GM19397 (cell line): Measurements from ENCODE around the gene CHRDL2.

Experiments
- ATAC-seq: cut with Tn5 transposase; IDR thresholded peaks from one replicate; pipeline ENCODE4 v1.9.1; 2021; ENCODE audit warnings: mild to moderate bottlenecking, moderate library complexity; ENCODE audit not compliant: unreplicated experiment

The CHRDL2 gene

DNA sequence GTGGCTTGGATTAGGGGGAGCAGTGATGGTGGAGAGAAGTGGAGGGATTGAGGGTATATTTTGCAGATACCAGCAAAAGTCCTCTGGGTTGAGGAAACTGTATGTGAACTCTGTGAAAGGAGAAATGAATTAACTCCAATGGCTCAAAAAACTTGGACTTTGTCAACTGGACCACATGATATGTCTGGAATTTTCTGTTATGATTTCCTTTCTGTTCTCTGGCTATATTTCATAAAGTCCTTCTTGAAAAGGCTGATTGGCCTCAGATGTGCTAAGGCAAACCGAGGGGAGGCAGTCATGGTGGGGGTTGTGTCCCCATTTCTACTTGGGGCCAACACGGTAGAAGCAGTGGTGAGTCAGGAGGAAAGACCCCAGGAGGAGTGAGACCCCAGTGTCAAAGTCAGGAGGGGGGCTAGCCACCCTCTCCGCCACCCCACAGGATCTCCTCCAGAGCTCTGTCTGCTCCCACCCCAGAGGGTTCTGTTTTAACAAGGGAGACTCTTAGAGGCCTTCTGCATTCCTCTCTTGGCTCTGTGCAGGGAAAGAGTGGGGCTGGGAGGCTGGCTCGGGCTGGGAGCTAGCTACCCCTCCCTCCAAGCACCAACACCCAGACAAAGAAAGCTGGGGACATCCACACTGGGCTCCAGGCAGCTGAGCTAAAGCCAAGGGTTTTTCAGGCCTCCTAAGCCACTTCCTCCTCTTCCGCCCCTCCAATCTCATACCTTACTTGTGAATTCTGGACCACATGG, 13.8 kb downstream of the CHRDL2 start:
- ATAC-seq: no peak

DNA sequence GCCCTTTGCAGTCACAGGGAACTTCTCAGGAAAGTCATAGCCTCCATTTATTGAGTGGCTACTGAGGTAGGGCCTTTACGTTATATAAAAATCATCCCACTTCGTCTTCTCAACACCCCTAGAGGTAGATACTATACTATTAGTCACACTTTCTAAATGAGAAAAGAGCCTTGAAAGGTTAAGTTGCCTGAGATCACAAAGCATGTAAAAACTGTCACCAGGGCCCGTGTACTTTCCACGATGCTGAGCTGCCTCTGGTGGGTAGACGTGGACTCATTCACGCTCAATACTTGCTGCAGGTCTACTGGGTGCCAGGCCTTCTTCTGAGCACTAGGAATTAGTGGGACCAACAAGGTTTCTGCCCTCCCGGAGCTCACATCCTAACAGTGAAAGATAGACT, 16.3 kb downstream of the CHRDL2 start:
- no peak for ATAC-seq

DNA sequence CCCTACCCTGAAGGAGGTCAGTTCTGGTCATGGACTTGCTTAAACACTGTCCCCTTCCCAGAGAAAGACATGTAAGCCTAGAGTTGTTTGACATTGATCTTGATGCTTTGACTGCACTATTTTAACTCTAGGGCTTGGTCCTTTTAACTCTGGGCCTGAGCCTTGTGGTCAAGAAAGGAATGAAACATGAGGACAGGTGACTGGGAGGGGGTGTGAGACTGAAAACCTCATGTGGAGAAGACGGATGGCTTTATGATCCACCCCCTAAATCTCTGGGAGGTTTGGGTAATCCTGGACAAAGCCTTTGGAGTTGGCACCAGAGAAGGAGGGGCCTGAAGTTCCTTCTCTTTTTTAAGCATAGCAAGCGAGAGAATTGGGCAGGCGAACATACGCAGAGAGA, 17.5 kb downstream of the CHRDL2 start:
- no peak for ATAC-seq

DNA sequence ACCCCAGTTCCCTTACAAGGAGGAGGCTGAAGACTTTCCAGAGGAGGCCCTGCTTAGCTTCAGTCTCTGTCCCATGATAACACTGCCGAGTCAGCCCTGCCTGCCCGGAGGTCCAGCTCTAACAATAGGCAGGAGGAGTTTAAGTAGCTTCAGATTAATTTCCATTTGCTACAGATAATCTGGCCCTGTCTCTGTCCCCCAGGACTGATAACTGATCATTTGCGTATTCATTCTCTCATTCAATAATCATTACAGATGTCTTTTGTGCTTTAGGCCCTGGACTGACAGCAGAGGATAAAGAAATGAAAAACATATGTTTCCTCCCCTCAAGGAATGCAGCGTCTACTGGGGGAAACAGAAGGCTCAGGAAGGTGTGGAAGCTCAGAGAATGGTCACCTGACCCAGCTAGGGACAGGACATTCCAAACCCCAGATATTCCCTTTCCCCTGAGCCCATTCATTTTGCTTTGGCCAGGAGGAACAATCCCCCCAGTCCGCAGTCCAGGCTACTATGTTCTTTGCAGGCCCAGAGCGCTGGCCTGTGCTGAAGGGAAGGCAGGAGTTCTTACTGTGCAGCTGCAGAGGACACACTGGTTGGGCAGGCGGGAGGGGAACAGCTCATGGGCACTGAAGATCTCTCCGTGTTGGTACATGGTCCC, 20.8 kb downstream of the CHRDL2 start:
- ATAC-seq: no peak

DNA sequence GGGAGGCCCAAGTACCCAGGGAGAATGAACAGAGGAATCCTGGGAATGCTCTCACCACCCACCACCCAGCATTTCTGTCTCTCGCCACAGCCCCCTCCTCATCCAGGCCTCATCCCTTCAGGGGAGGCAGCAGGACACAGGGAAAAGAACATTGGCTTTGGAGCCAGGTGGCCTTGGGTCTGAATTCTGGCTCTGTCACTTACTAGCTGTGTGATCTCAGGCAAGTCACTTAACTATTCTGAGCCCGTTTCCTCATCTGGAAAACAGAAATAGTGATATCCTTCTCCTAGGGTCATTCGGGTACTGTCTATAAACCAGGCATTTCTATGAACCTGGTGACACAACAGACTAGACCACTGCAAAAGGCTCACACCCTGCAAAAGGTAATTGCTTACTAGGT, 22.1 kb downstream of the CHRDL2 start:
- ATAC-seq: no peak

DNA sequence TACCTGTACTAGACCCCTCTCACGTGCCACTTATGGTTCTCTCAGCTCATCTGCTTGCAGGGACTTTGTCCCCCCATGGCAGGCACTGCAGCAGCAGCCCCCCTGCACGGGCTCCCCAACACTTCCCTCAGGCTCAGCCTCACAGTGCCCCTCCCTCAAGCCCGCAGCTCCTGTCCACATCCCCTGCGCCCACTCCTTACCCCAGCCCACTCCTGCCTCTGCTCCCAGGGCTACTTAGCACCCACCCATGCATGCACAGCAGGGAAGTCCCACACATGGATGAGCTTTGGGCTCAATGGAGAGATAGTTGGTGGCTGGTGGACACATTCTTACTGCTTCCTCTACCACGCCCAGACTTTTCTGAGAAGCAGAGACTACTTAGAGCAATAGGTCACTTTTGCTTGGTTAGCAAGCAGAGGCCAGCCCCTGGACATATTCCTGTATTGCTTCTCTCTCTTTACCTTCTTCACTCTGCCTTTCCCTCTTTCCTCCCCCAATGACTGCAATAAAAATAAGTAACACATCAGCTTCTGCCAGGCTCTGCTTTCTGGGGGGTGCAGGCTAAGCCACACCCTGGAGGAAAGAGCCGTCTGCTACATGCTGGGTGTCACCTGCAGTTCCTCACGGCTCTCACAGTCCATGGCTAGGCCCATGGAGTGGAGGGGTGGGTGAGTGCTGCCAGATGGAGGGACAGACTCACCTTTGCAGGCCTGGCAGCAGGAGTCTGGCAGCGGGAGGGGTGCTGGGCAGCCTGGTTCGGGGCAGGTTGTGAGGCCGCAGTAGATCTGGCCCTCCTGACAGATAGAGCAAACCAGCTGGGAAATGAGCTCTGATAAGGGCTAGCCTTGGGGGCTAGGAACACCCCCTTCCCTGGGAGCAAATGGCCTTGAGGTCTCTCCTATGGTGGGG, 23.4 kb downstream of the CHRDL2 start:
- no peak for ATAC-seq

DNA sequence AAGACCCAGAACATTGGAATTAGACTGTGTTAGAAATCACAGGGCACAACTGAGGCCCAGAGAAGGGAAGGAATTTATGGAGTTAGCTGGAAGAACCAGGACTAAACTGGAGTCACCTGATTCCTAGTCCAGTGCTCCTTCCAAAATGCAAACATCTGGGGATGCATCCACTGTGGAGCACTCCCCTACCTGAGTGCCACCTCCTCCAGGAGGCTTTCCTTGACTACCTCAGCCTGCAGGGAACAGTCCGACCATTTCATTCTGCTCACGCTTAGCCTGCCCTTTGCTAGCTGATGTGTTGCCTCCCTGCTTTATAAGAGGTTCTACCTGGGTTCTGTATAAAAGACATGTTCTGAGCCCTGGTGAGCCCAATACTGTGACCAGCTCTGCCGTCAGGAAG, 24.0 kb downstream of the CHRDL2 start:
- no peak for ATAC-seq

DNA sequence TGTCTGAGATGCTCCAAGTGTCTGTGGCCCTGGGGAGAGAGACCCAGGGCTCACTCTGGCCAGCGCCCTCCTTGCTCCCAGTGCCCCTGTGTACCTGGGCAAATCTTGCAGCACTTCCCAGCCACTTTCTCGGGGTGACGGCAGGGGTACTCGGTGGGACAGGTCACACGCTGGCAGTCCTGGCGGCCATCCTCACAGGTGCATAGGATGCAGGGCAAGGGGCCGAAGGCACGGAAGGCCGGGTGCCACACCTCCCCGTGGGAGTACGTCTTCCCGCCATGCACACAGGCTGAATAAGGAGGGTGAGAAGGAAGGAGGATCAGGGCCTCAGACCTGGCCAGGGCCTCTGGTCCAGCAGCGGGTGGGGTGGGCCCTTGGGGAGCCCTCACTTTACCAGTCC, 28.0 kb downstream of the CHRDL2 start:
- ATAC-seq: no peak

DNA sequence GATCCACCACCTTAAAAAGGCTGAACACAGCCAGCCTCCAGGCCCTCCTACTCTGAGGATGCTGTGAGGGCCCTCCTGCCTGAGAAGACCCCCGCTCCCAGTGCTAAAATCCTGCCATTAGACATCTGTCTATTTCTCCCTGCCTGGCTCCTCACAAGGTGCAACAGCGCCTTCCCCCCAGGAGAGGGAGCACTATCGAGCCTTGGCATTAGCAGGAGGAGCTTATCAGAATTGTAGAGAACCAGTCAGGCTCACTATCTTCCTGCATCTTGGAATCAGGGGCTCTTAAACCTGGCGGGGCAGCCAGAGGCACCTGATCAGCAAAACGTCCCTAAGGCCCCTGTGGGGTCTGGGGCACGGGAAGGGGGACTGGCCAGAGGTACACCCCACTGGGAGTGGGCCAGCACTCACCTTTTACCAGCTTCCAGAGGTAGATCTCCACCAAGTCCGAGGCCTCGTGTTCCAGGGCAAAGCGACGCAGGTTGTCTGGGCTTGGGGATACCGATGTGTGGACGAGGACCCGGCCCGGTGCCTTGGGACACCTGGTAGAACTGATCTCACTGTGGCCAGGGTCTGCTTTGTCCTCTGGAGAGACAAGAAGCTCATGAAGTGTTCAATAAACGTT, 28.7 kb downstream of the CHRDL2 start:
- ATAC-seq: no peak

DNA sequence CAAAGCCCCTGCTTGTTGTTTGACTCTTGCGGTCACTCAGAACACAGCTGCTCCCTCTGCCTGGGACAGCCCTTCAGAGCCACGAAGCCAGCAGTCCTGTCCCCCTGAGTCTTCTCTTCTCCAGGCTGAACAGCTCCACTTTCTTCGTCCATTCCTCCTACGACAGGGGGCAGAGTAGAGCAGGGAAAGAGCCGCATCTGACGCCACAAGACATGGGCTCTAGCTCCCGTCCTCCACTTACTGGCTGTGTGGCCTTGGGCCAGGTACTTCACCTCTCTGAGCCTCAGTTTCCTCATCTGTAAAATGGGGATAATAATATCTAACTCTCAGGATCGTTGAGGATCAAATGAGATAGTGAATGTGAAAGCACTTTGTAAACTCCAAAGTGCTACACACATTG, 29.9 kb downstream of the CHRDL2 start:
- no peak for ATAC-seq

DNA sequence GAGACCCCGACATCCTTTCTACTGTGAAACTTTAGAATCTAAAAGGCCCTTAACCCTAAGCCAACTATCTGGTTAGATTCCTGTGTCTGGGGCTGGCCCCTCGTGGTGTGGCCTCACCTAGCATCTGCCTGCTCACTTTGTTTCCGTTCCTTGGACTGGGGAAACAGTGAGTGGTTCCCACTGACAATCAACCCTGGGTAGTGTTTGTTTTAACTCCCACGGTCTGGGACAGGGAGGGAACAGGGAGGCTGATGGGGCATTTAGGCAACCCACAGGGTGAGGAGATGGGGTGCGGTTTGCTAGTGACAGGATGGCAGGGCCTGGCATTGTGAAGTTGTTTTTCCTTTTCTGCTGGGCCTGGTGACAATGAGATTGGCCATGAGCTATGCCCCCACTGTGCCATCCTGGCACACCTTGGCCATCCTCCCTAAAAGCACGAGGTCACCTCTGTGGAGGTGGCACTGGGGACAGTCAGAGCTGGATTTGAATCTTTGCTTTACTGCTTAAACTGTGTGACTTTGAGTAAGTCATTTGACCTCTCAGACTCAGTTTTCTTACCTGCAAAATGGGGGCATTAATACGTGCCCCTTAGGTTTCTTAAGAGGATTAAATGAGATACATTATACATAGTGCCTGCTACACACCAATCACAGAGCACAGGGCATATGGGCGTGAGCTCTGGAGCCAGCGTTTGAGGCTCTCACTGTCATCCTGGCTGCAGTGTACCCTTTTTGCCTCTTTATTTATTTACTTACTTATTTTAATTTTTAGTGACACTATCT, 31.4 kb downstream of the CHRDL2 start:
- ATAC-seq: no peak

DNA sequence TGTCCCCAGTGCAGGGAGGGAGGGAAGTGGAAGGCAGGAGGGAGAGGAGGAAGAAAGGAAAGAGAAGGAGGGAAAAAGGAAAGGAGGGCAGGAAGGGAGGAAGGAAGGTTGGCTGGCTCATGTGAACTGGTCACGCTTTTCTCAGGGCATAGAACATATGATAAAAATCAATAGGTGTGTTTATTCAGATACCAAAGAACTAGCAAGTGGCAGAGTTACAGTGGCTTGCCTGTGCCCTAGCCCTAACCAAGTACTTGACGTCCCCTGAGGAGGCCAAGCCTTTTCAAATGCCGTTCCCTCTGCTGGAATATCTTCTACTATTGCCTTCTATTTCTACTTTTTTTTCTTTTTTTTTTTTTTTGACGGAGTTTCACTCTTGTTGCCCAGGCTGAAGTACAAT, 33.5 kb downstream of the CHRDL2 start:
- no peak for ATAC-seq

DNA sequence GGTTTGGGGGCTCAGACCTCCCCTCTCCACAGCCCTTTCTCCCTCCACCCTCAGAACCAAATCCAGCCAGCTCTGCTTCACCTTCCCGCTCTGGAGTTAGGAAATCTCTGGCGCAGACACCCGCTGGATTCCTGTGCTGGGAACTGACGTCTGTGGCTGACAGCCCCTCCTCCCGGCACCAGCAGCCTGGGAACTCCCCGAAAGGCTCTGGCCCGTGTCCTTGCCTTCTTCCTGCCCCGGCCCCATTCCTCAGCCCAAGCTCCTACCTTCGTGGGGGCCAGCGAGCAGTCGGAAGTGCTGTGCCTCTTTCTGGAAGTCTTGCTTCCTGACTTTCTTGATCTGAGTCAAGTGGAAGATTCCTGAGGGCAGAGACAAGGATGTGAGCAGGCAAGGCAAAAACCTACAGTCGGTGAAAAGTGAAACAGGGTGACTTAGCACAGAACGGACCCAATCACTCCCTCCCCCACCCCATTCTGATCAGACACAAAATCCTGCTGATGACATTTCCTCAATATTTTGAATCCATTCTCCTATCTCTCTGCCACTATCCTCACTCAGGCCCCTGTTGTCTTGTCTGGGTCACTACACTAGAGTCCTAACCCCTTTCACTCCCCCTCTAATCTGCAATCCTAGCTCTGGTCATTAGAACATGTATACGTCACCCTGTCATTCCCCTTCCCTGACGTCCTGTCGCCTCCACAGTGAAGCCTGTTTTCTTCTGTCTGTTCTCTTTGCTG, 34.1 kb downstream of the CHRDL2 start:
- ATAC-seq: no peak

DNA sequence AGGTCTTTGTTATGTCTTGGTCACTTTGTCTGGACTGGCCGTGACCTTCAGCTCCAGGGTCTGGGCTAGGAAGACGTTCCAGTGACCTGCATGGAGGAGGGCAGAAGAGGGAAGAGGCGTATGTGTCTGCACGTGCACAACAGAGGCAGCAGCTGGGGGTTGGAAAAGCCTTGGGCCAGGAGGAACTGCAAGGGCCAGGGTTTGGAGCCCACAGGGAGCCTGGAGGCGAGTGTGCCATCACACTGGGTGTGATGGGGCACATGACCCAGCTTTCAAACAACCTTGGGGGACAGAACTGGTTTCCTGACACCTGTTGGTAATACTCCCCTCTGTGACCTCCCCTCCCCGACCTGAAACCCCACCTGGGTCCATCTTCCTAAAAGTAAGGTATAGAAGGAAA, 34.7 kb downstream of the CHRDL2 start:
- no peak for ATAC-seq

DNA sequence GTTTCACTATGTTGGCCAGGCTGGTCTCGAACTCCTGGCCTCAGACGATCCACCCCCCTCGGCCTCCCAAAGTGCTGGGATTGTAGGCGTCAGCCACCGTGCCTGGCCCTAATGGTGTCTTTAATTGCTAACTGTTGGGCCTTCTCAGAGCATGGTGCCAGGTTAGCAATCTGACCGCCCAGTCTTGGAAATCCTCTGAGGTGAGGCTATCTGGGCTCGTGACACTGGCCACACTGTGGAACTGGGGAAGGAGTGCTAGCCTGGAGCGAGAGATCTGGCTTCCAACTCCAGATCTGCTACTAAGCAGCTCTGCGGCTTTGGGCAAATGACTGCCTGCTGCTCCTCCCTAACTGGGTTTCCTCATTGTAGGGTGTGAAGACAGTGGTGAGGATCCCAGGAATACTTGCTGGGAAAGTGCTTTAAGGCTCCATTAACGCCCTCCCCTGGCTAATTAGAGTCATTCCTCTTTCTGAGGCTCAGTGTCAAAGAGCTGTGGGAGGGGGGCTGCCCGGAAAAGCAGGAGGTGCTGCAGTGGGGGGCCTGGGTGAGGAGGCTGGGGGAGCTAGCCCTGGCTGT, 35.4 kb downstream of the CHRDL2 start:
- no peak for ATAC-seq

DNA sequence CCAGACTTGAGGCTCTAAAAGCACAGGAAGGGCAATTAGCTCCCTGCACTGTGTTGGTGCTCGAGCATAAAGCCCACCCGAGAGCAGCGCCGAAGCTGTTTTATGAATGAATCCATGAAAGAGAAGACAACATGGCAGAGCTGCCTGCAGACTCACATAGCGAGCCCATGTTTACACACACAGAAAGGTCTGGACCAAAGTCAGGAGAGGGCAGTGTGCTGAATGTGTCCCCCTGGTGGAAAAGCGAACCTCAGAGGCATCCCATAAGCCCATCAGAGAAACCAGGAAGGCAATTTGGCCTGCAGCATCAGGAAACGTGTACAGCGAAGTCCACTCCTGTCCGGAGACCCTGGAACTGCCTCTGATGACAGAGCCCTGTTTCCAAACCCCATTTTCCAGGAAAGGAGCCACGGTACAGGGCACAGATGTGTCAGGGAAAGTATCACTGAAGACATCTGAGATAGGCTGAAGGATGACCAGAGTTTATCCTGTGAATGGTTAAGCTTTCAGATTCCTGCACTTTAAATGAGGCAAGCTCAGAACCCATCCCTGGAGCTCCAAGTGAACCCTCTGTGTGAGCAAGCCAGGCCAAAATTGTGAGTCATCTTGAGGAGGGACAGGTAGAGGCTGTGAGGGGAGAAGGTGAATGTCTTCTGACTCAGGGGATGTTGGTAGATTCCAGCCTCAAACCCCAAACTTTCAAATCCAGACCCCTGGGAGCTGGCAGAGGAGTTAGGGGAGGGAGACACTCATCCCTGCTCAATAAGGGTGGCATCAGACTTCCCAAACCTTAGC, 36.9 kb downstream of the CHRDL2 start:
- ATAC-seq: no peak

DNA sequence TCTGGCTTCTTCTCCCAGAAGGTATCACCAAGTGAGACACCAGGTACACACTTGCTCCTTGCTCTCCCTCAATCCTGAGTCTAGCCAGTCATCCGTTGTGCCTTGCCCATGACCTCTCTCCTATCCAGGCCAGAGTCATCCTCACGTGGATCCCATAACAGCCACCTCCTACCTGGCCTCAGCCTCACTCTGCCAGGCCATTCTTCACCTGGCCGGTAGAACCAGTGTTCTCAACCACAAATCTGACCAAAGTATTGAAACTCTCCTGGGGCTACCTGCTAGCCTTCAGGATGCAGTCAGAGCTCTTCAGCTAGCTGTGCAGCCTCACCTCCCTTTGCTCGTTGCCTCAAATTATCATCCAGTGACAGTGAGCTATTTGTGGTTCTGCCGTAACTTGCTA, 37.7 kb downstream of the CHRDL2 start:
- ATAC-seq: no peak

DNA sequence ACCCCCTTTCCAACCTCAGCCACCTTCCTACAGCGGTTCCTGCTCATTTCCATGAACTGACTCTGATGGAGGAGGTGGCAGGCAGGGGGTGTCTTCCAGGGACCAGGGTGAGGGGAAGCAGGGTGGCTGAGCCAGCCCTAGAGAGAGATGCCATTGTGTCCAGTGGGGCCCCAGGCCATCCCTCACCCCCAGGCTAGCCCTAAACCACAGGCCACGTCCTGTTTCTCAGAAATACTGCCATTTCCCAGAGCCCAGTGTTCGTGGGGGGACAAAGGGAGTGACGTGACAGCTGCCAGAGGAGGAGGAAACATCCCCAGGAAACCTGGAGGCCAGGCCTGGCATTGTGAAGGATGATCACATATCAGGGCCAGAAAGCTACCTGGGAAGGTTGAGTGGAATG, 39.5 kb downstream of the CHRDL2 start:
- ATAC-seq: no peak

DNA sequence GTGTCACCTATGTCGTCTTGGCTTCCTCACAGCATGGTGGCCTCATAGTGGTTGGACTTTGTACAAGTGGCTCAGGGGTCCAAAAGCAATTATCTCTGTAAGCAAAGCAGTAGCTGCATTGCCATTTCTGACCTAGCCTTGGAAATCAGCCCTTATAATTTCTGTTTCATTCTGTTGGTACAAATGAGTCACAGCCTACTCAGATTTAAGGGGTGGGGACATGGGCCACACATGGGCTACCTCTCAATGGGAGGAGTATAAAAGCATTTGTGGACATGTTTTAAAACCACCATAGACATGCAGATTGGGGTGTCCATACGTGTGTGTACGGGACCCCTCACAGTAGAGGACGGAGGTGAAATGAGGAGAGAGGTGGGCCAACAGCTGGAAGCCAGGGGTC, 41.6 kb downstream of the CHRDL2 start:
- ATAC-seq: no peak
